WTC11 (cell line): ENCODE measurements around the gene FOXK1. TPM values are rescaled to one million over a fixed set of nuclear protein-coding genes. Genes with fewer than 3 reads are reported as not detected.

Source experiments
- ATAC-seq: fragments of 200-7000 bp; cut with Tn5 transposase; 2 replicates; pipeline ENCODE4 v1.10.0; 2021; ENCODE audit warnings: mild to moderate bottlenecking, moderate library complexity
- CTCF ChIA-PET: fragments of 300-600 bp; sonication (Branson Sonifier 250); formaldehyde crosslinking; loops from one replicate; lab custom pipeline; 2021; ENCODE audit warnings: antibody characterized with exemption; lab: Charles Lee
- POLR2A ChIA-PET: fragments of 350-600 bp; sonication (Branson Sonifier 250); formaldehyde crosslinking; loops from one replicate; lab custom pipeline; 2021; ENCODE audit warnings: antibody characterized with exemption; lab: Charles Lee
- DNase-seq: peaks from one replicate; pipeline ENCODE4 v3.0.0; 2021; ENCODE audit warnings: low spot score
- H3K27ac Mint-ChIP-seq: 2 replicates; pipeline ENCODE4 v1.8.0; 2021; ENCODE audit warnings: mixed read lengths
- H3K27me3 Mint-ChIP-seq: 2 replicates; pipeline ENCODE4 v1.8.0; 2021; ENCODE audit warnings: low read depth, mild to moderate bottlenecking, moderate library complexity, mixed read lengths
- H3K36me3 Mint-ChIP-seq: 2 replicates; pipeline ENCODE4 v1.8.0; 2021; ENCODE audit warnings: mixed read lengths
- H3K4me1 Mint-ChIP-seq: 2 replicates; pipeline ENCODE4 v1.8.0; 2022; ENCODE audit warnings: mixed read lengths
- H3K4me3 Mint-ChIP-seq: 2 replicates; pipeline ENCODE4 v1.8.0; 2021; ENCODE audit warnings: mild to moderate bottlenecking, moderate library complexity, mixed read lengths
- H3K9me3 Mint-ChIP-seq: 2 replicates; pipeline ENCODE4 v1.8.0; 2021; ENCODE audit warnings: mixed read lengths
- CREB1 ChIP-seq: sonication (generic); formaldehyde crosslinking; IDR thresholded peaks from 2 replicates; pipeline ENCODE4 v1.8.0; 2023; ENCODE audit warnings: mild to moderate bottlenecking, missing genetic modification reagents
- EMX1 ChIP-seq: fragments of 250-450 bp; sonication (Bioruptor Pico); IDR thresholded peaks from 2 replicates; pipeline ENCODE4 v1.8.0; 2021; ENCODE audit warnings: mild to moderate bottlenecking
- ETV6 ChIP-seq: sonication (generic); formaldehyde crosslinking; IDR thresholded peaks from 2 replicates; pipeline ENCODE4 v1.8.1; 2022; ENCODE audit warnings: mild to moderate bottlenecking, missing genetic modification reagents
- FOXP1 ChIP-seq: sonication (generic); formaldehyde crosslinking; IDR thresholded peaks from 2 replicates; pipeline ENCODE4 v1.8.0; 2022; ENCODE audit warnings: missing genetic modification reagents, mild to moderate bottlenecking, moderate library complexity, borderline replicate concordance
- GTF2I ChIP-seq: fragments of 250-450 bp; sonication (Bioruptor Pico); conservative IDR thresholded peaks from 2 replicates; pipeline ENCODE4 v1.4.0; 2021; ENCODE audit warnings: mild to moderate bottlenecking
- NFE2L1 ChIP-seq: sonication (generic); formaldehyde crosslinking; IDR thresholded peaks from 2 replicates; pipeline ENCODE4 v1.8.1; 2023; ENCODE audit warnings: missing genetic modification reagents
- TEAD4 ChIP-seq: sonication (generic); formaldehyde crosslinking; IDR thresholded peaks from 2 replicates; pipeline ENCODE4 v1.8.0; 2022; ENCODE audit warnings: mild to moderate bottlenecking, missing genetic modification reagents
- ZNF121 ChIP-seq: sonication (generic); formaldehyde crosslinking; IDR thresholded peaks from 2 replicates; pipeline ENCODE4 v1.8.0; 2023; ENCODE audit warnings: missing genetic modification reagents
- ZNF219 ChIP-seq: sonication (generic); formaldehyde crosslinking; IDR thresholded peaks from 2 replicates; pipeline ENCODE4 v1.8.0; 2023; ENCODE audit warnings: missing genetic modification reagents, mild to moderate bottlenecking, borderline replicate concordance
- ZNF317 ChIP-seq: sonication (generic); formaldehyde crosslinking; IDR thresholded peaks from 2 replicates; pipeline ENCODE4 v1.8.1; 2023; ENCODE audit warnings: low read depth, mild to moderate bottlenecking, moderate library complexity, missing genetic modification reagents, borderline replicate concordance
- ZNF423 ChIP-seq: fragments of 250-450 bp; sonication (Bioruptor Pico); IDR thresholded peaks from 2 replicates; pipeline ENCODE4 v2.1.2; 2022; ENCODE audit warnings: mild to moderate bottlenecking, moderate library complexity
- total RNA-seq: library from RNA; stranded (reverse); gene quantifications from 3 replicates; pipeline ENCODE4 v1.2.3, GENCODE V29; 2021
- TF ChIP-seq, protein P1 (sequence below): sonication (generic); formaldehyde crosslinking; IDR thresholded peaks from 2 replicates; pipeline ENCODE4 v1.8.0; 2023; ENCODE audit warnings: missing genetic modification reagents, mild to moderate bottlenecking, borderline replicate concordance
- TF ChIP-seq, protein P2 (sequence below): sonication (generic); formaldehyde crosslinking; IDR thresholded peaks from 2 replicates; pipeline ENCODE4 v1.8.1; 2023; ENCODE audit warnings: mild to moderate bottlenecking, missing genetic modification reagents
- TF ChIP-seq, protein P3 (sequence below): sonication (generic); formaldehyde crosslinking; IDR thresholded peaks from 2 replicates; pipeline ENCODE4 v1.8.0; 2022; ENCODE audit warnings: mild to moderate bottlenecking, missing genetic modification reagents
- TF ChIP-seq, protein P4 (sequence below): sonication (generic); formaldehyde crosslinking; IDR thresholded peaks from 2 replicates; pipeline ENCODE4 v1.8.0; 2022; ENCODE audit warnings: mild to moderate bottlenecking, missing genetic modification reagents
- TF ChIP-seq, protein P5 (sequence below): fragments of 250-450 bp; sonication (Bioruptor Pico); IDR thresholded peaks from 2 replicates; pipeline ENCODE4 v1.9.0; 2021; ENCODE audit warnings: moderate library complexity, mild to moderate bottlenecking, inconsistent platforms, borderline replicate concordance
- TF ChIP-seq, protein P6 (sequence below): sonication (generic); formaldehyde crosslinking; IDR thresholded peaks from 2 replicates; pipeline ENCODE4 v1.8.1; 2022; ENCODE audit warnings: missing genetic modification reagents, borderline replicate concordance

FOXK1 gene
- total RNA-seq, 1 experiment from 2014 or later: 21.9 TPM

DNA sequence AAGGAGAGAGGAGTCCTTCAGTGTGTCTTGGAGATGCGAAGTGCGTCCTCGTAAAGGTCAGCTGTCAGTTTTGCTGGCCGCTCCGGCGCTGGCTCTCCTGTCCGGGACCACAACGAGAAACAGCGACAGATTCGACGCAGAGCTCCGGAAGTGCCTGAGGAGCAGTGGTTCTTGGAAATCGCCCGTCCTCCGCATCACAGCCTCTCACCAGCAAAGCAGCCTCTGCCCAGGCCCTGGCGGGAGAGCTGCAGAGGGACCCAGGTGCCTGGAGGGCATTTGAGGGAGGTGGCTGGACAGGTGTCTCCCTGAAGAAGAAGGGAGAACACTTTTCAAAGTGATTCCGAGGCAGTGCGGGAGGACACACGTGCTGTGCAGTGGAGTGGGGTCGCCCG is 81.7 kb downstream of the FOXK1 start:
- ATAC-seq (no peak), DNase-seq (no peak)
- no peak overlapping the region for H3K27ac Mint-ChIP-seq
- CTCF ChIA-PET: no interaction called here
- TF ChIP-seq ETV6 (CRISPR knock-in tag): no peak
- no peak for TF ChIP-seq ZNF121 (CRISPR knock-in tag)
- no peak for TF ChIP-seq ZNF219 (CRISPR knock-in tag)
- TF ChIP-seq EMX1 (CRISPR knock-in tag): no peak
- TF ChIP-seq FOXP1 (CRISPR knock-in tag): no peak
- TF ChIP-seq, protein P1, sequence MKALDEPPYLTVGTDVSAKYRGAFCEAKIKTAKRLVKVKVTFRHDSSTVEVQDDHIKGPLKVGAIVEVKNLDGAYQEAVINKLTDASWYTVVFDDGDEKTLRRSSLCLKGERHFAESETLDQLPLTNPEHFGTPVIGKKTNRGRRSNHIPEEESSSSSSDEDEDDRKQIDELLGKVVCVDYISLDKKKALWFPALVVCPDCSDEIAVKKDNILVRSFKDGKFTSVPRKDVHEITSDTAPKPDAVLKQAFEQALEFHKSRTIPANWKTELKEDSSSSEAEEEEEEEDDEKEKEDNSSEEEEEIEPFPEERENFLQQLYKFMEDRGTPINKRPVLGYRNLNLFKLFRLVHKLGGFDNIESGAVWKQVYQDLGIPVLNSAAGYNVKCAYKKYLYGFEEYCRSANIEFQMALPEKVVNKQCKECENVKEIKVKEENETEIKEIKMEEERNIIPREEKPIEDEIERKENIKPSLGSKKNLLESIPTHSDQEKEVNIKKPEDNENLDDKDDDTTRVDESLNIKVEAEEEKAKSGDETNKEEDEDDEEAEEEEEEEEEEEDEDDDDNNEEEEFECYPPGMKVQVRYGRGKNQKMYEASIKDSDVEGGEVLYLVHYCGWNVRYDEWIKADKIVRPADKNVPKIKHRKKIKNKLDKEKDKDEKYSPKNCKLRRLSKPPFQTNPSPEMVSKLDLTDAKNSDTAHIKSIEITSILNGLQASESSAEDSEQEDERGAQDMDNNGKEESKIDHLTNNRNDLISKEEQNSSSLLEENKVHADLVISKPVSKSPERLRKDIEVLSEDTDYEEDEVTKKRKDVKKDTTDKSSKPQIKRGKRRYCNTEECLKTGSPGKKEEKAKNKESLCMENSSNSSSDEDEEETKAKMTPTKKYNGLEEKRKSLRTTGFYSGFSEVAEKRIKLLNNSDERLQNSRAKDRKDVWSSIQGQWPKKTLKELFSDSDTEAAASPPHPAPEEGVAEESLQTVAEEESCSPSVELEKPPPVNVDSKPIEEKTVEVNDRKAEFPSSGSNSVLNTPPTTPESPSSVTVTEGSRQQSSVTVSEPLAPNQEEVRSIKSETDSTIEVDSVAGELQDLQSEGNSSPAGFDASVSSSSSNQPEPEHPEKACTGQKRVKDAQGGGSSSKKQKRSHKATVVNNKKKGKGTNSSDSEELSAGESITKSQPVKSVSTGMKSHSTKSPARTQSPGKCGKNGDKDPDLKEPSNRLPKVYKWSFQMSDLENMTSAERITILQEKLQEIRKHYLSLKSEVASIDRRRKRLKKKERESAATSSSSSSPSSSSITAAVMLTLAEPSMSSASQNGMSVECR: no peak
- no peak for TF ChIP-seq CREB1 (CRISPR knock-in tag)
- no peak for TF ChIP-seq TEAD4 (CRISPR knock-in tag)
- no peak for TF ChIP-seq GTF2I (CRISPR knock-in tag)
- TF ChIP-seq, protein P2, sequence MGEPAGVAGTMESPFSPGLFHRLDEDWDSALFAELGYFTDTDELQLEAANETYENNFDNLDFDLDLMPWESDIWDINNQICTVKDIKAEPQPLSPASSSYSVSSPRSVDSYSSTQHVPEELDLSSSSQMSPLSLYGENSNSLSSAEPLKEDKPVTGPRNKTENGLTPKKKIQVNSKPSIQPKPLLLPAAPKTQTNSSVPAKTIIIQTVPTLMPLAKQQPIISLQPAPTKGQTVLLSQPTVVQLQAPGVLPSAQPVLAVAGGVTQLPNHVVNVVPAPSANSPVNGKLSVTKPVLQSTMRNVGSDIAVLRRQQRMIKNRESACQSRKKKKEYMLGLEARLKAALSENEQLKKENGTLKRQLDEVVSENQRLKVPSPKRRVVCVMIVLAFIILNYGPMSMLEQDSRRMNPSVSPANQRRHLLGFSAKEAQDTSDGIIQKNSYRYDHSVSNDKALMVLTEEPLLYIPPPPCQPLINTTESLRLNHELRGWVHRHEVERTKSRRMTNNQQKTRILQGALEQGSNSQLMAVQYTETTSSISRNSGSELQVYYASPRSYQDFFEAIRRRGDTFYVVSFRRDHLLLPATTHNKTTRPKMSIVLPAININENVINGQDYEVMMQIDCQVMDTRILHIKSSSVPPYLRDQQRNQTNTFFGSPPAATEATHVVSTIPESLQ (CRISPR knock-in tag): no peak
- TF ChIP-seq ZNF423 (CRISPR knock-in tag): no peak
- TF ChIP-seq, protein P3, sequence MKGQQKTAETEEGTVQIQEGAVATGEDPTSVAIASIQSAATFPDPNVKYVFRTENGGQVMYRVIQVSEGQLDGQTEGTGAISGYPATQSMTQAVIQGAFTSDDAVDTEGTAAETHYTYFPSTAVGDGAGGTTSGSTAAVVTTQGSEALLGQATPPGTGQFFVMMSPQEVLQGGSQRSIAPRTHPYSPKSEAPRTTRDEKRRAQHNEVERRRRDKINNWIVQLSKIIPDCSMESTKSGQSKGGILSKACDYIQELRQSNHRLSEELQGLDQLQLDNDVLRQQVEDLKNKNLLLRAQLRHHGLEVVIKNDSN: no peak
- TF ChIP-seq, protein P4, sequence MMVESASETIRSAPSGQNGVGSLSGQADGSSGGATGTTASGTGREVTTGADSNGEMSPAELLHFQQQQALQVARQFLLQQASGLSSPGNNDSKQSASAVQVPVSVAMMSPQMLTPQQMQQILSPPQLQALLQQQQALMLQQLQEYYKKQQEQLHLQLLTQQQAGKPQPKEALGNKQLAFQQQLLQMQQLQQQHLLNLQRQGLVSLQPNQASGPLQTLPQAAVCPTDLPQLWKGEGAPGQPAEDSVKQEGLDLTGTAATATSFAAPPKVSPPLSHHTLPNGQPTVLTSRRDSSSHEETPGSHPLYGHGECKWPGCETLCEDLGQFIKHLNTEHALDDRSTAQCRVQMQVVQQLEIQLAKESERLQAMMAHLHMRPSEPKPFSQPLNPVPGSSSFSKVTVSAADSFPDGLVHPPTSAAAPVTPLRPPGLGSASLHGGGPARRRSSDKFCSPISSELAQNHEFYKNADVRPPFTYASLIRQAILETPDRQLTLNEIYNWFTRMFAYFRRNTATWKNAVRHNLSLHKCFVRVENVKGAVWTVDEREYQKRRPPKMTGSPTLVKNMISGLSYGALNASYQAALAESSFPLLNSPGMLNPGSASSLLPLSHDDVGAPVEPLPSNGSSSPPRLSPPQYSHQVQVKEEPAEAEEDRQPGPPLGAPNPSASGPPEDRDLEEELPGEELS (CRISPR knock-in tag): no peak
- no peak for TF ChIP-seq ZNF317
- TF ChIP-seq, protein P5, sequence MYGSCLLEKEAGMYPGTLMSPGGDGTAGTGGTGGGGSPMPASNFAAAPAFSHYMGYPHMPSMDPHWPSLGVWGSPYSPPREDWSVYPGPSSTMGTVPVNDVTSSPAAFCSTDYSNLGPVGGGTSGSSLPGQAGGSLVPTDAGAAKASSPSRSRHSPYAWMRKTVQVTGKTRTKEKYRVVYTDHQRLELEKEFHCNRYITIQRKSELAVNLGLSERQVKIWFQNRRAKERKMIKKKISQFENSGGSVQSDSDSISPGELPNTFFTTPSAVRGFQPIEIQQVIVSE (CRISPR knock-in tag): no peak
- TF ChIP-seq, protein P6, sequence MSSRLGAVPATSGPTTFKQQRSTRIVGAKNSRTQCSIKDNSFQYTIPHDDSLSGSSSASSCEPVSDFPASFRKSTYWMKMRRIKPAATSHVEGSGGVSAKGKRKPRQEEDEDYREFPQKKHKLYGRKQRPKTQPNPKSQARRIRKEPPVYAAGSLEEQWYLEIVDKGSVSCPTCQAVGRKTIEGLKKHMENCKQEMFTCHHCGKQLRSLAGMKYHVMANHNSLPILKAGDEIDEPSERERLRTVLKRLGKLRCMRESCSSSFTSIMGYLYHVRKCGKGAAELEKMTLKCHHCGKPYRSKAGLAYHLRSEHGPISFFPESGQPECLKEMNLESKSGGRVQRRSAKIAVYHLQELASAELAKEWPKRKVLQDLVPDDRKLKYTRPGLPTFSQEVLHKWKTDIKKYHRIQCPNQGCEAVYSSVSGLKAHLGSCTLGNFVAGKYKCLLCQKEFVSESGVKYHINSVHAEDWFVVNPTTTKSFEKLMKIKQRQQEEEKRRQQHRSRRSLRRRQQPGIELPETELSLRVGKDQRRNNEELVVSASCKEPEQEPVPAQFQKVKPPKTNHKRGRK (CRISPR knock-in tag): no peak
- TF ChIP-seq NFE2L1: no peak
- no peaks in the 10 kb centered on the region for H3K4me1 Mint-ChIP-seq
- no peak overlapping the region for H3K4me3 Mint-ChIP-seq
- H3K9me3 Mint-ChIP-seq: no peaks in the 10 kb centered on the region
- no peaks in the 10 kb centered on the region for H3K27me3 Mint-ChIP-seq
- peaks cover 12% of the 10 kb centered on the region for H3K36me3 Mint-ChIP-seq
- POLR2A ChIA-PET: interaction anchor here (0.6 kb wide), 2 partner anchors 68 to 79 kb away, joined by 4 read pairs; no protein-coding TSS in a partner anchor
